PC-3 (cell line): ENCODE results near the gene PPP1R3E. TPM values are rescaled to one million over a fixed set of nuclear protein-coding genes. Genes with fewer than 3 reads are reported as not detected.

ENCODE experiments used
- ATAC-seq: fragments of 200-7000 bp; cut with Tn5 transposase; 2 replicates; pipeline ENCODE4 v1.9.1; 2020; ENCODE audit warnings: mild to moderate bottlenecking, moderate library complexity
- BruUV-seq: library from RNA; stranded (reverse); fragments of 400-500 nt; replicated peaks from 2 replicates; lab custom pipeline; 2021; lab: Mats Ljungman, UMichigan
- CTCF ChIA-PET: fragments of 300-600 bp; sonication (Branson Sonifier 250); formaldehyde crosslinking; loops from one replicate; lab custom pipeline; 2022; ENCODE audit warnings: antibody characterized with exemption; lab: Charles Lee
- POLR2A ChIA-PET: fragments of 300-600 bp; sonication (Branson Sonifier 250); formaldehyde crosslinking; loops from one replicate; lab custom pipeline; 2022; ENCODE audit warnings: antibody characterized with exemption; ENCODE audit not compliant: unreplicated experiment; lab: Charles Lee
- DNase-seq: peaks from one replicate; pipeline ENCODE4 v3.0.0-alpha.2; 2015
- H2AFZ ChIP-seq: fragments of 300-600 bp; sonication (generic); 2 replicates; pipeline ENCODE4 v1.6.0; 2016; ENCODE audit warnings: antibody characterized with exemption, low read length
- H3F3A ChIP-seq: fragments of 300-600 bp; sonication (generic); one replicate; pipeline ENCODE4 v1.6.0; 2017; ENCODE audit warnings: antibody characterized with exemption, low read length, control low read depth, mild to moderate bottlenecking; ENCODE audit not compliant: unreplicated experiment
- H3K27ac ChIP-seq: fragments of 300-600 bp; sonication (generic); 2 replicates; pipeline ENCODE4 v1.5.1; 2016; ENCODE audit warnings: mild to moderate bottlenecking, low read length
- H3K27me3 ChIP-seq: fragments of 300-600 bp; sonication (generic); 2 replicates; pipeline ENCODE4 v1.6.1; 2016; ENCODE audit warnings: low read length, mixed read lengths
- H3K36me3 ChIP-seq: fragments of 300-600 bp; sonication (generic); 2 replicates; pipeline ENCODE4 v1.6.1; 2016; ENCODE audit warnings: low read depth, mixed run types, low read length, mixed read lengths
- H3K4me1 ChIP-seq: fragments of 300-600 bp; sonication (generic); 2 replicates; pipeline ENCODE4 v1.5.1; 2016; ENCODE audit warnings: low read length; ENCODE audit not compliant: insufficient read depth
- H3K4me2 ChIP-seq: fragments of 300-600 bp; sonication (generic); 2 replicates; pipeline ENCODE4 v1.6.0; 2016; ENCODE audit warnings: low read length
- H3K4me3 ChIP-seq: fragments of 300-600 bp; sonication (generic); 2 replicates; pipeline ENCODE4 v1.5.1; 2016; ENCODE audit warnings: mild to moderate bottlenecking, low read length, mixed read lengths
- H3K79me2 ChIP-seq: fragments of 300-600 bp; sonication (generic); 2 replicates; pipeline ENCODE4 v1.6.1; 2017; ENCODE audit warnings: low read length, mixed read lengths
- H3K9ac ChIP-seq: fragments of 300-600 bp; sonication (generic); 2 replicates; pipeline ENCODE4 v1.6.0; 2016; ENCODE audit warnings: mild to moderate bottlenecking, low read length
- H3K9me2 ChIP-seq: fragments of 300-600 bp; sonication (generic); replicated peaks from 2 replicates; pipeline ENCODE4 v1.6.1; 2016; ENCODE audit warnings: mixed run types, low read length, mixed read lengths
- H3K9me3 ChIP-seq: fragments of 300-600 bp; sonication (generic); 2 replicates; pipeline ENCODE4 v1.6.1; 2016; ENCODE audit warnings: low read length, mixed read lengths
- H4K20me1 ChIP-seq: fragments of 300-600 bp; sonication (generic); 2 replicates; pipeline ENCODE4 v1.6.1; 2016; ENCODE audit warnings: low read length, mixed read lengths
- CTCF ChIP-seq: fragments of 300-600 bp; sonication (generic); conservative IDR thresholded peaks from 2 replicates; pipeline ENCODE4 v1.5.1; 2017; ENCODE audit warnings: antibody characterized with exemption, low read depth, mild to moderate bottlenecking, low read length
- EZH2 ChIP-seq: fragments of 300-600 bp; sonication (generic); IDR thresholded peaks from one replicate; pipeline ENCODE4 v1.6.1; 2017; ENCODE audit warnings: antibody characterized with exemption, mild to moderate bottlenecking, low read length; ENCODE audit not compliant: unreplicated experiment
- EZH2phosphoT487 ChIP-seq: fragments of 300-600 bp; sonication (generic); IDR thresholded peaks from 2 replicates; pipeline ENCODE4 v1.6.1; 2018; ENCODE audit warnings: mild to moderate bottlenecking, antibody characterized with exemption, low read length, borderline replicate concordance
- intact Hi-C: fragments of 100-400 bp; cut with micrococcal nuclease; formaldehyde crosslinking; loops from 2 replicates; pipeline ENCODE4 v1.9.0; 2023
- total RNA-seq: library from RNA; depleted of rRNA; stranded (reverse); fragments of >200 nt; gene quantifications from 2 replicates; pipeline ENCODE4 v1.2.3, GENCODE V29; 2014

The PPP1R3E gene
- total RNA-seq, 1 experiment from 2014 or later = 3.2 TPM

DNA sequence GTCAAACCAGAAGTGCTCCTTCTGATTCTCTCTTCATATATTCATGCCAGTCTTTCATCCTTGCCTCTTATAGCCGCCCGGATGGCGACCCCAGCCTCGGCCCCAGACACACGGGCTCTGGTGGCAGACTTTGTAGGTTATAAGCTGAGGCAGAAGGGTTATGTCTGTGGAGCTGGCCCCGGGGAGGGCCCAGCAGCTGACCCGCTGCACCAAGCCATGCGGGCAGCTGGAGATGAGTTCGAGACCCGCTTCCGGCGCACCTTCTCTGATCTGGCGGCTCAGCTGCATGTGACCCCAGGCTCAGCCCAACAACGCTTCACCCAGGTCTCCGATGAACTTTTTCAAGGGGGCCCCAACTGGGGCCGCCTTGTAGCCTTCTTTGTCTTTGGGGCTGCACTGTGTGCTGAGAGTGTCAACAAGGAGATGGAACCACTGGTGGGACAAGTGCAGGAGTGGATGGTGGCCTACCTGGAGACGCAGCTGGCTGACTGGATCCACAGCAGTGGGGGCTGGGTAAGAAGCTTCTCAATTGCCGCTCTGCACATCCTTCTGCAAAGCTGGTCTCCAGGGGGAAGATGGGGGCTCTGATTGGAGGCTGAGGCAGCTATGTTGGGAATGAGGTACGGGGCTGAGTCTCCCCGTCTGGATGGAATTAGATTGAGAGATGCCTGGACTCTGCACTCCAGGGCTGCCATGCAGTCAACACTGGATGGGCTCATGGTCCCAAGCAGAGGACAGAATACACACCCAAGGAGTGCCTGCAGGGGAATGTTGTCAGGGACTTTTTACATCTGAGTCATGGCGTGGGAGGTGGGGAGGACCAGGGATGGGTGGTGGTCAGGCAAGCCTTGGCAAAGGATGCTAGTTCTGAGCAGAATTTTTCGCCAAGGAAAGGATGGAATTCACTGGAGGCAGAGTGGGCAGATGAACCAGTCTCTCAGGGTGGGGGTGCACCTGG lies 5.3 kb upstream of the PPP1R3E start:
- H2AFZ ChIP-seq = no peak overlapping the region
- H3K9me3 ChIP-seq = no peaks in the 10 kb centered on the region
- peak; percentile 7; the same call in 1 of the 2 replicates for ATAC-seq
- TF ChIP-seq CTCF = no peak
- TF ChIP-seq EZH2 = no peak
- TF ChIP-seq EZH2phosphoT487 = no peak
- POLR2A ChIA-PET = interaction anchor here (0.6 to 1.6 kb wide), 2 partner anchors 11 to 13 kb away, joined by 12 to 16 read pairs; partner anchors contain the start of gene PABPN1
- H3K36me3 ChIP-seq = peaks cover 10% of the 10 kb centered on the region; the same call in 1 of the 2 replicates
- no peaks in the 10 kb centered on the region for H4K20me1 ChIP-seq
- no peaks in the 10 kb centered on the region for H3K27me3 ChIP-seq
- no peaks in the 10 kb centered on the region for H3K9me2 ChIP-seq
- intact Hi-C loops = loop anchor here (5.0 to 10.0 kb wide), 3 partner anchors 159 to 543 kb away; partner anchors contain the start of genes NGDN and OXA1L
- H3K79me2 ChIP-seq = peaks cover 47% of the 10 kb centered on the region
- peaks cover 24% of the 10 kb centered on the region for H3K4me1 ChIP-seq
- peak; percentile 52 for DNase-seq
- no peak overlapping the region for H3K27ac ChIP-seq
- peak overlapping the region; percentile 88 for H3K4me2 ChIP-seq
- CTCF ChIA-PET = no interaction called here
- peak overlapping the region; percentile 87 for H3K9ac ChIP-seq
- BruUV-seq = TSS peak; percentile 45
- no peaks in the 10 kb centered on the region for H3F3A ChIP-seq
- H3K4me3 ChIP-seq = peak overlapping the region; percentile 86

GRCh38 chr14:23307146-23307530 lies 4.5 kb upstream of the PPP1R3E start:
- TSS peak; percentile 57 for BruUV-seq
- Histone ChIP-seq H3K27ac (peak overlapping the region; percentile 50), H3K9ac (peak overlapping the region; percentile 87), H3K4me2 (peak overlapping the region; percentile 88), H3F3A (no peaks in the 10 kb centered on the region), H3K4me1 (peaks cover 24% of the 10 kb centered on the region), H2AFZ (peak overlapping the region; percentile 46), H3K79me2 (peaks cover 47% of the 10 kb centered on the region), H3K27me3 (no peaks in the 10 kb centered on the region), H3K4me3 (peak overlapping the region; percentile 86), H3K36me3 (peaks cover 10% of the 10 kb centered on the region; the same call in 1 of the 2 replicates), H3K9me3 (no peaks in the 10 kb centered on the region), H3K9me2 (no peaks in the 10 kb centered on the region), H4K20me1 (no peaks in the 10 kb centered on the region)
- intact Hi-C loops = loop anchor here (5.0 to 10.0 kb wide), 3 partner anchors 160 to 542 kb away; partner anchors contain the start of genes NGDN and OXA1L
- ChIA-PET CTCF (interaction anchor here (0.7 kb wide), 1 partner anchor 140 kb away, joined by 13 read pairs; no protein-coding TSS in a partner anchor), POLR2A (interaction anchor here (0.5 to 1.6 kb wide), 3 partner anchors 11 to 14 kb away, joined by 3 to 16 read pairs (median 12); partner anchors contain the start of gene PABPN1)
- TF ChIP-seq EZH2 = no peak
- TF ChIP-seq CTCF = no peak
- TF ChIP-seq EZH2phosphoT487 = no peak
- ATAC-seq = no peak; the same call in 1 of the 2 replicates
- DNase-seq = no peak
